ENCODE data around the gene CHTF18.

The CHTF18 gene

DNA sequence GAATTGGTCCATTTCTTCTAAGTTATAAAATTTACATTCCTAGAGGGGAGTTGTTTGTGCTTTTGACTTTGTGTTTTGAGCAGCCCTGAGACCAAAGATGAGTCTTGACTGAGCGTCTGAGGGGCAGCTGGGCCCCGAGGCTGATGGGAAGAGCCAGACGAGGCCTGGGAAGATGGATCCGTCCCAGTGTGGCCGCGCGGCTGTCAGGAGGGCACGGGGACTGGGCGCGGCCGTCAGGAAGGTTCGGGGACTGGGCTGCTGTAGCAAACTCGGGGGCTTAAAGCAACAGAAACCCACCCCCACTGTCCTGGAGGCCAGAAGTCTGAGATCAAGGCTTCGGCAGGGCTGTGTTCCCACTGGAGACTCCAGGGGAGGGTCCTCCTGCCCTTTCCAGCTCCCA, 50.3 kb downstream of the CHTF18 start:
- no peak overlapping the region for H3K27ac ChIP-seq (ENCODE audit: low read depth, low read length)
- H3K4me1 ChIP-seq (ENCODE audit: control insufficient read depth in 1 of 2, insufficient read depth in 2 of 2, low read length in 2 of 2) = no peaks in the 10 kb centered on the region

DNA sequence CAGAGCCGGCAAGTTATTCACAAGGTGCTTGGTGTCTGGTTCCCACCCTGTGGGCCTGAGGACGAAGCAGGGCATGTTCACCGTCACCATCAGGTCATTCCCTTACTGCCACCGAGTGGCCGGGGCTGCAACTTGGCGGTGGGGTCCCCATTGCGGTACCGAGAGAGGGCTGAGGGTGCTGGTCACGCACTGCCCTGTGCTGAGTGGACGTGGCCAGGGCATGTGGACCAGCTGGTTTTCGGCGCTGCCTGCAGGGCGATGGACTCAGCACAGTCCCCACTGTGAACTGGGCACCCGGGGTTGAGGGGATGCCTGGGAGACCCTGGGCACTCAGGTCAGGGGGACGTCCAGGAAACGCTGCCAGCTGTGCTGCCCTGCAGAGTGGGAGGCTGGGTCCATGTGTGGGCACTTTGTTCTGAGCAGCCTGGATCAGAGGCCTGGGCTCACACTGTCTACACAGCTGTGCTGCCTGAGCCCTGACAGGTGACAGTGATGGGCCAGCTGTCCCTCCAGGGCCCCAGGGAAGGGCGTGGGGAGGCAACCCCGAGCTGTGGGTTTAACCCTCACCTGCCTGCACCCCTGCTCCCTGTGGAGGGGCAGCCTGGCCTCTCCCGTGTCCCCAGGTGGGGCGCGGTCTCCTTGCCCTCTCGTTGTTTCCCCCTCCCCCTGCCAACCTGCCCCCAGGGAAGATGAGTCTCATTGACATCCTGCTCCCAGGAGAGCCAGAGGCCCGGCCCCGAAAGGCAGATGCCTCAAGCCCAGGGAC, 51.4 kb downstream of the CHTF18 start:
- H3K27me3 ChIP-seq (ENCODE audit: control insufficient read depth in 1 of 2, insufficient read depth in 2 of 2, low read length in 2 of 2) = no peaks in the 10 kb centered on the region
- H3K27ac ChIP-seq (ENCODE audit: low read depth, low read length) = no peak overlapping the region
- H3K9ac ChIP-seq (ENCODE audit: low read depth in 1 of 2, low read length in 2 of 2) = no peak overlapping the region
- H3K4me3 ChIP-seq (ENCODE audit: low read depth in 1 of 2, low read length in 2 of 2) = no peak overlapping the region
- no peaks in the 10 kb centered on the region for H3K36me3 ChIP-seq (ENCODE audit: control insufficient read depth in 1 of 2, insufficient read depth in 2 of 2, low read length in 2 of 2)
- no peaks in the 10 kb centered on the region for H3K4me1 ChIP-seq (ENCODE audit: control insufficient read depth in 1 of 2, insufficient read depth in 2 of 2, low read length in 2 of 2)
- H3K9me3 ChIP-seq (ENCODE audit: control insufficient read depth in 1 of 2, low read length in 2 of 2) = peaks cover 10 to 11% of the 10 kb centered on the region in 2 donors

More for the DNA sequence above, 50.3 kb downstream of the CHTF18 start:
- H3K9me3 ChIP-seq (ENCODE audit: control insufficient read depth in 1 of 2, low read length in 2 of 2) = peaks cover 10 to 11% of the 10 kb centered on the region in 2 donors
- H3K4me3 ChIP-seq (ENCODE audit: low read depth in 1 of 2, low read length in 2 of 2) = no peak overlapping the region
- no peaks in the 10 kb centered on the region for H3K27me3 ChIP-seq (ENCODE audit: control insufficient read depth in 1 of 2, insufficient read depth in 2 of 2, low read length in 2 of 2)
- no peak overlapping the region for H3K9ac ChIP-seq (ENCODE audit: low read depth in 1 of 2, low read length in 2 of 2)
- H3K36me3 ChIP-seq (ENCODE audit: control insufficient read depth in 1 of 2, insufficient read depth in 2 of 2, low read length in 2 of 2) = no peaks in the 10 kb centered on the region

DNA sequence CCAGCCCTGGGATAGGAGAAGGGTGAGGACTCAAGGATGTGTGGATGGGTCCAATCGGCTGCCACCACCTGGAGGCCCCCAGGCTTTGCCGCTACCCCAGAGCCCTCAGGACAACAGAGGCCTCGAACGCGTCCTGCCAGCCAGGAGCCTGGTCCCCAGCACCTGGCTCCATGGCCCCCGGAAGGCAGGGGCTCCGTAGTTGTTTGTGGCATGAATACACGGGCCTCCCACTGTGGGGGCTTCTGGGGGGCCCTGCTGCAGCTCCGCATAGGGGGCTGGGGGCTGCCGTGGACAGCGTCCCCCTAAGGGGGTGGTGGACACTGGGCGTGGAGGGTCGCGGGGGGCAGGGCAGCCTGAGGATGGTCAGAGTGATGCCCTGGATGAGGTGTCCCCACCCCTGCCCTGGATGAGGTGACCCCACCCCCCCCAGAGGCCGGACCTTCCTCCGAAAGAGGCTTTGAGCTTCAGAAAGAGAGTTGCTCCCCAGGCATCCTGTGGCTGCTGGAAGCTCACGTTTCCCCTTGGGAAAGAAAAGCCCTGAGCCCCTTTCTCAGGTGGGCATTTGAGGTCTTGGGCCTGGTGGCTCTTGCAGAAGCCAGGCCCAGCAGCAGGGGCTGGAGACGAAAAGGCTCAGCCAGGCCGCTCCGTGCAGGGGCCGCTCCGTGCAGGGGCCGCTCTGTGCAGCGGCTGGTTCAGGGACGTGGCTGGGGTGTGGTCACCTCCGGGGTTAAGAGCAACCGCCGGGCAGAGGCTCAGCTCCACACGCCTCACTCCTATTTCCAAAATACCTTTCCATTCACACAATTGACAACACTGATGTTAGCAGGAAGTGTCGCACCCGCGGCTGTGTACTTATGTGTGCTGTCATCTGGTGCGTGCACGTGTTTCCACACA, 52.4 kb downstream of the CHTF18 start:
- Histone ChIP-seq H3K9me3 (ENCODE audit: control insufficient read depth in 1 of 2, low read length in 2 of 2) (peaks cover 6% of the 10 kb centered on the region in 2 donors), H3K4me3 (ENCODE audit: low read depth in 1 of 2, low read length in 2 of 2) (no peak overlapping the region), H3K36me3 (ENCODE audit: control insufficient read depth in 1 of 2, insufficient read depth in 2 of 2, low read length in 2 of 2) (no peaks in the 10 kb centered on the region), H3K9ac (ENCODE audit: low read depth in 1 of 2, low read length in 2 of 2) (no peak overlapping the region), H3K4me1 (ENCODE audit: control insufficient read depth in 1 of 2, insufficient read depth in 2 of 2, low read length in 2 of 2) (no peaks in the 10 kb centered on the region), H3K27ac (ENCODE audit: low read depth, low read length) (no peak overlapping the region), H3K27me3 (ENCODE audit: control insufficient read depth in 1 of 2, insufficient read depth in 2 of 2, low read length in 2 of 2) (no peaks in the 10 kb centered on the region)

DNA sequence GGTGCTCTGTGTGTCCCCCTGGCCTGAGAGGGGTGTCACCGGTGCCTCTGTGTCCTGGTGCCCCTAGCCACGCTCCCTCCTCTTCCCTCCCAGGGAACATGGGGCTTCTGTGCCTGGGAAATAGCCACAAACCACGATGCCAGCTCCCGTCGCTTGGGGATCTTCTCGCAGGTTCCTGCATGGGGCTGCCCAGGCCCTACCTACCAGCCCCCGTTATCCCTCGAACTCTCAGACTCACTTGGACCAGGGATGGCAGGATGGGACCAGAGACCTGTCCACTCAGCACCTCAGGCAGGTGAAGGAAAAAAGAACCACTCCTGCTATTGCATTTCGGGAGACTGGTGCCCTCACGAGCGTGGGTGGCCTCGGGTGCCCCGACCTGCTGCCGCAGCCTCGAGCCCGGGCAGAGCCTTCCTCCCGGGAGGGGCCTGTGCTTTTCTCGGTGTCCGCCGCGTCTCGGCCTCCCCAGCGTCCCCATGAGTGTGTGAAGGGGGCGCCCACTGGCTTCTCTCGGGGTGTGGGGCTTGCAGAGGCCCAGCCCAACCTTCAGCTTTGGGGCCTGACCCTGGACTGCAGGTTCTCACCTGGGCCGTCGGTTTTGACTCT, 53.1 kb downstream of the CHTF18 start:
- H3K36me3 ChIP-seq (ENCODE audit: control insufficient read depth in 1 of 2, insufficient read depth in 2 of 2, low read length in 2 of 2) = no peaks in the 10 kb centered on the region
- H3K27ac ChIP-seq (ENCODE audit: low read depth, low read length) = no peak overlapping the region
- H3K9me3 ChIP-seq (ENCODE audit: control insufficient read depth in 1 of 2, low read length in 2 of 2) = no peaks in the 10 kb centered on the region
- no peaks in the 10 kb centered on the region for H3K4me1 ChIP-seq (ENCODE audit: control insufficient read depth in 1 of 2, insufficient read depth in 2 of 2, low read length in 2 of 2)
- no peak overlapping the region for H3K9ac ChIP-seq (ENCODE audit: low read depth in 1 of 2, low read length in 2 of 2)
- H3K27me3 ChIP-seq (ENCODE audit: control insufficient read depth in 1 of 2, insufficient read depth in 2 of 2, low read length in 2 of 2) = no peaks in the 10 kb centered on the region
- no peak overlapping the region for H3K4me3 ChIP-seq (ENCODE audit: low read depth in 1 of 2, low read length in 2 of 2)

DNA sequence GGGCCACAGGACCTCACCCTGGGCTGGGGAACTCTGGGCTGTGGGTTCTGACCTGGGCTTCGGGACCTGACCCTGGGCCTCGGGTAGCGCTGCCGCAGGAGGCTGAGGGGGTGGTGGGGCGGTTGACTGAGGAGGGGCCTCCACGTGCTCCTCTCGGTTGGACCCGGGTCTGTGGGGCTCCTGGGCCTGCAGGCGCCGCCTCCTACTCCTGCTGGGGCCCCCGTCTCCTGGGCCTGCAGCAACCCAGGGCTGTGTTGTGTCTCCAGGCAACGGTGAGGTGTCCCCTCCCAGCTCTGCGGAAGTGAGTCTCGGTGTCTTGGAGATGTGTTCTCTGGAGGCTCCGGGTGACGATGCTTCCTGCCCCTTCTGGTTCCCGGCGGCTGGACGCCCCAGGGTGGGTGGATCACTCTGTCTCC, 53.6 kb downstream of the CHTF18 start:
- H3K27me3 ChIP-seq (ENCODE audit: control insufficient read depth in 1 of 2, insufficient read depth in 2 of 2, low read length in 2 of 2) = no peaks in the 10 kb centered on the region
- H3K27ac ChIP-seq (ENCODE audit: low read depth, low read length) = no peak overlapping the region
- H3K4me1 ChIP-seq (ENCODE audit: control insufficient read depth in 1 of 2, insufficient read depth in 2 of 2, low read length in 2 of 2) = no peaks in the 10 kb centered on the region
- H3K9ac ChIP-seq (ENCODE audit: low read depth in 1 of 2, low read length in 2 of 2) = no peak overlapping the region
- H3K9me3 ChIP-seq (ENCODE audit: control insufficient read depth in 1 of 2, low read length in 2 of 2) = no peaks in the 10 kb centered on the region
- no peak overlapping the region for H3K4me3 ChIP-seq (ENCODE audit: low read depth in 1 of 2, low read length in 2 of 2)
- no peaks in the 10 kb centered on the region for H3K36me3 ChIP-seq (ENCODE audit: control insufficient read depth in 1 of 2, insufficient read depth in 2 of 2, low read length in 2 of 2)

DNA sequence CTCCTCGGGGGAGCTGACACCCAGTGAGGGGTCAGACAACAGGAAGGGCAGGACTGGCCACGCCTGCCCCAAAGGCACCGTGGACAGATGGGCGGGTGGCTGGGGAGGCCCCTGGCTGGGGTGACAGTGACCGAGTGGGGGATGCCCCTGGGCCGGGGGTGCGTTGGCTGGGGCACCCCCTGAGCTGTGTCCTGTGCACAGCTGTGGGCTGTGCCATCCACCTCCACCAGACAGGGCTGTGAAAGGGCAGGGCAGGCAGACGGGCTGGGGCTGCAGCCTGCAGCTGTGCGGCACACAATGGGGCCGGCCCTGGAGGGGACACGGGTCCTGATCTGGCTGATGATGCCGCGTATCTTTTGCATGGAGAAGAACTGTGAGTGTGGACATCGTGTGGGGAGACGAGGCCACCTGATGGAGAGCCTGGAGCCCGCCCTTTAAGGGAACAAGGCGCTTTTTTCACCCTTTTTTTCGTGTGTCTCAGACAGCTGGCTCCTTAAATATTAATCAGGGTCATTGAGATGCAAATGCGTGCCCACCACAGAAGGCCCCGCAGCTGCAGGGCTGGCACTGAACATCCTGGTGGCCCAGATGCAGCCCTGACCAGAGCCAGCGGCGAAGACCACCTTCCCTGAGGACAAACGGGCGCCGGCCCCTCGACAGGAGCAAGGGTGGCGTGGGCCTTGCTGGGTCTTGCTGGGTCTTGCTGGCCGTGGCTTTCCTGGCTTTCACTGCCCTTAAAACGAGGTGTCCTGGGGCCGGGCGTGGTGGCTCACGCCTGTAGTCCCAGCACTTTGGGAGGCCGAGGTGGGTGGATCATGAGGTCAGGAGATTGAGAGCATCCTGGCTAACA, 54.5 kb downstream of the CHTF18 start:
- H3K4me1 ChIP-seq (ENCODE audit: control insufficient read depth in 1 of 2, insufficient read depth in 2 of 2, low read length in 2 of 2) = no peaks in the 10 kb centered on the region
- H3K36me3 ChIP-seq (ENCODE audit: control insufficient read depth in 1 of 2, insufficient read depth in 2 of 2, low read length in 2 of 2) = no peaks in the 10 kb centered on the region
- no peak overlapping the region for H3K27ac ChIP-seq (ENCODE audit: low read depth, low read length)
- no peak overlapping the region for H3K9ac ChIP-seq (ENCODE audit: low read depth in 1 of 2, low read length in 2 of 2)
- H3K4me3 ChIP-seq (ENCODE audit: low read depth in 1 of 2, low read length in 2 of 2) = no peak overlapping the region
- peaks cover 0 to 8% of the 10 kb centered on the region in 2 donors for H3K9me3 ChIP-seq (ENCODE audit: control insufficient read depth in 1 of 2, low read length in 2 of 2)
- no peaks in the 10 kb centered on the region for H3K27me3 ChIP-seq (ENCODE audit: control insufficient read depth in 1 of 2, insufficient read depth in 2 of 2, low read length in 2 of 2)

DNA sequence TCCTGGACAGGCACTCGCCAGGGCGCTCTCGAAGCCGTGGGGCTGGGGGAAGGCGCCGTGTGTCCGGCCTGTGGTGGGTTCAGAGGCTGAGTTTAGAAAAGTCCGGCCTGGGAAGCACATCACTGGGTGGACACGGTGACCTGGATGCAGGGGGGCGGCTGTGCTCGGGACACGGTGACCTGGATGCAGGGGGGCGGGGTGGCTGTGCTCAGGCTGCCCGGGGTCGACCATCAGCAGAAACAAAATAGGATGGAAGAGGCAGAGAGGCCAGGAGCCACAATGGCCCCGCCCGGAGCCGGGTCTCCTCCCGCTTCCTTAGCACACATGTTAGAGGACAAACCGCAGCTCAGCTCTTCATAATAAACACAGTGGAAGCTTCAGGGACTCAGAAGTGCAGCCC, 55.4 kb downstream of the CHTF18 start:
- no peak overlapping the region for H3K27ac ChIP-seq (ENCODE audit: low read depth, low read length)
- no peaks in the 10 kb centered on the region for H3K27me3 ChIP-seq (ENCODE audit: control insufficient read depth in 1 of 2, insufficient read depth in 2 of 2, low read length in 2 of 2)
- no peaks in the 10 kb centered on the region for H3K4me1 ChIP-seq (ENCODE audit: control insufficient read depth in 1 of 2, insufficient read depth in 2 of 2, low read length in 2 of 2)
- H3K9ac ChIP-seq (ENCODE audit: low read depth in 1 of 2, low read length in 2 of 2) = no peak overlapping the region
- H3K4me3 ChIP-seq (ENCODE audit: low read depth in 1 of 2, low read length in 2 of 2) = no peak overlapping the region
- no peaks in the 10 kb centered on the region for H3K36me3 ChIP-seq (ENCODE audit: control insufficient read depth in 1 of 2, insufficient read depth in 2 of 2, low read length in 2 of 2)
- H3K9me3 ChIP-seq (ENCODE audit: control insufficient read depth in 1 of 2, low read length in 2 of 2) = peaks cover 4 to 11% of the 10 kb centered on the region in 2 donors

DNA sequence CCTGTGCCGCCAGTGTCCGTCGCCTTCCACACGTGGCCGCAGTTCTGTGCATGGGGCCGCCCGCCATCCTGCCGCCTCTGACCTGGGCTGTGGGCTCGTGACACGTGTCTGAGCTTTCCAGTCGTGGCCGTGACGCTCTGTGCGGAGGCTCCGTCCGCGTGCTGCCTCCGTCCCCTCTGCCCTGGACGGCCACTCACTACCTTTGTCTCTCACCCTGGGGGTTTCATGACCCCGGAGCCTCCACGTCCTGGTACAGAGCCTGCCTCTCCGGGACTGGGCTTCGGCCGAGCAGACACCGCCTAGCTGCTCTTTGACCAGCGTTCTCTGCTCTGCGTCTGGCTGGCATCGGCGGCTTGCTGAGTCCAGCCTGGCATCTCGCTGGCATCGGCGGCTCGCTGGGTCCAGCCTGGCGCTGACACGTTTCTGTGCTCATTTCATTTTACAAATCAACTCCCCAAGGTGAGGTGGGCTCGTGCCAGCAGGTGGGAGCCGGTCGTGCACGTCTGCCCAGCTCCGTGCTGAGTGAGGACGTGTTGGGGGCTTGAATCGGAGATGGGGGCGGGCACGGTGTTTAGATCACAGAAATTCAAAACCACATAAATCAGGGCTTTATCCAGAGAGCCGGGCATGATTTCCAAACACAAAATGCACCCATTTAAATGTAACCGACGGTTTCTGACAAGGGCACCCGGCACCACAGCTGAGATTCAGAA, 56.4 kb downstream of the CHTF18 start:
- H3K9ac ChIP-seq (ENCODE audit: low read depth in 1 of 2, low read length in 2 of 2) = no peak overlapping the region
- H3K9me3 ChIP-seq (ENCODE audit: control insufficient read depth in 1 of 2, low read length in 2 of 2) = peaks cover 7 to 11% of the 10 kb centered on the region in 2 donors
- H3K36me3 ChIP-seq (ENCODE audit: control insufficient read depth in 1 of 2, insufficient read depth in 2 of 2, low read length in 2 of 2) = no peaks in the 10 kb centered on the region
- no peaks in the 10 kb centered on the region for H3K4me1 ChIP-seq (ENCODE audit: control insufficient read depth in 1 of 2, insufficient read depth in 2 of 2, low read length in 2 of 2)
- H3K4me3 ChIP-seq (ENCODE audit: low read depth in 1 of 2, low read length in 2 of 2) = no peak overlapping the region
- no peak overlapping the region for H3K27ac ChIP-seq (ENCODE audit: low read depth, low read length)
- H3K27me3 ChIP-seq (ENCODE audit: control insufficient read depth in 1 of 2, insufficient read depth in 2 of 2, low read length in 2 of 2) = no peaks in the 10 kb centered on the region

DNA sequence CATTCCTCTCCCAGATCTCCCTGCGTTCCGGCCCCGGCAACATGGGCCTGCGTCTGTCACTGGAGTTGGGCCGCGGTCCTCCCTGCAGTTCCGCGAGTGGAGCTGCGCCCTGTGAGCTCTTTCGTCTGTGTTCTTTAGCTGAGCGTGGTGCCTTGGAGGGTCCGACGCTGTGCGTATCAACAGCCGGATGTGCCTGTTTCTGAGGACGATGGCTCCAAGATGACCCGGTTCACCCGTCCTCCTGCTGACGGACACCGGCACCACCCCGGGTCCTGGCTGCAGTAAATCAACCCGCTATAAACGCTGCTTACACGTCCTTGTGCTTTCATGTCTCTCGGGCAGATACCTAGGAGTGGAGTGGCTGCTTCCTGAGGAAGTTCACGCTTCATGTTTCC, 56.9 kb downstream of the CHTF18 start:
- peaks cover 13 to 16% of the 10 kb centered on the region in 2 donors for H3K9me3 ChIP-seq (ENCODE audit: control insufficient read depth in 1 of 2, low read length in 2 of 2)
- H3K9ac ChIP-seq (ENCODE audit: low read depth in 1 of 2, low read length in 2 of 2) = no peak overlapping the region
- no peaks in the 10 kb centered on the region for H3K36me3 ChIP-seq (ENCODE audit: control insufficient read depth in 1 of 2, insufficient read depth in 2 of 2, low read length in 2 of 2)
- H3K4me1 ChIP-seq (ENCODE audit: control insufficient read depth in 1 of 2, insufficient read depth in 2 of 2, low read length in 2 of 2) = no peaks in the 10 kb centered on the region
- no peak overlapping the region for H3K27ac ChIP-seq (ENCODE audit: low read depth, low read length)
- H3K27me3 ChIP-seq (ENCODE audit: control insufficient read depth in 1 of 2, insufficient read depth in 2 of 2, low read length in 2 of 2) = no peaks in the 10 kb centered on the region
- no peak overlapping the region for H3K4me3 ChIP-seq (ENCODE audit: low read depth in 1 of 2, low read length in 2 of 2)
